Liver (tissue), 9 donors: ENCODE data around the gene LRRN3. TPM values are rescaled to one million over a fixed set of nuclear protein-coding genes. Genes with fewer than 3 reads are reported as not detected.

Experiments
- DNase-seq: peaks from one replicate; pipeline ENCODE4 v3.0.0-alpha.2; 2017; ENCODE audit warnings: low spot score
- H3K27ac ChIP-seq, 2 donors: one replicate each; pipeline ENCODE4 v1.7.0; 2013; ENCODE audit warnings: inconsistent platforms in 2 of 2, low read length in 2 of 2, control low read depth in 1 of 2, low read depth in 1 of 2, mild to moderate bottlenecking in 1 of 2
- H3K27me3 ChIP-seq, 4 donors: one replicate each; pipeline versions ENCODE4 v1.6.1 to v1.7.0; 2013; ENCODE audit warnings: low read length in 3 of 4, inconsistent platforms in 1 of 4, mild to moderate bottlenecking in 1 of 4, moderate library complexity in 1 of 4; ENCODE audit not compliant: control insufficient read depth in 4 of 4, insufficient read depth in 4 of 4
- H3K36me3 ChIP-seq, 4 donors: one replicate each; pipeline versions ENCODE4 v1.6.1 to v1.7.0; 2013; ENCODE audit warnings: low read length in 3 of 4, mild to moderate bottlenecking in 3 of 4, low read depth in 1 of 4, moderate library complexity in 1 of 4; ENCODE audit not compliant: control insufficient read depth in 4 of 4, insufficient read depth in 3 of 4
- H3K4me1 ChIP-seq, 4 donors: one replicate each; pipeline versions ENCODE4 v1.6.1 to v1.7.0; 2013; ENCODE audit warnings: low read length in 3 of 4, mild to moderate bottlenecking in 3 of 4, moderate library complexity in 1 of 4; ENCODE audit not compliant: control insufficient read depth in 4 of 4, insufficient read depth in 4 of 4
- H3K4me3 ChIP-seq, 3 donors: one replicate each; pipeline versions ENCODE4 v1.6.1 to v1.7.0; 2013; ENCODE audit warnings: low read length in 3 of 3, control low read depth in 1 of 3, low read depth in 1 of 3, mild to moderate bottlenecking in 1 of 3
- H3K9ac ChIP-seq, 2 donors: one replicate each; pipeline ENCODE4 v1.7.0; 2013; ENCODE audit warnings: low read length in 2 of 2, mild to moderate bottlenecking in 2 of 2, moderate library complexity in 2 of 2, control low read depth in 1 of 2, low read depth in 1 of 2
- H3K9me3 ChIP-seq, 4 donors: one replicate each; pipeline versions ENCODE4 v1.6.1 to v1.7.0; 2013; ENCODE audit warnings: low read length in 3 of 4; ENCODE audit not compliant: control insufficient read depth in 4 of 4
- EGR1 ChIP-seq, 2 donors: IDR thresholded peaks; 2 replicates each; pipeline ENCODE4 v1.6.1; 2016 to 2018; ENCODE audit warnings: antibody characterized with exemption in 2 of 2, low read depth in 2 of 2
- FOXA1 ChIP-seq: IDR thresholded peaks from 2 replicates; pipeline ENCODE4 v1.6.1; 2016; ENCODE audit warnings: antibody characterized with exemption
- FOXA2 ChIP-seq: IDR thresholded peaks from 2 replicates; pipeline ENCODE4 v1.6.1; 2016; ENCODE audit warnings: antibody characterized with exemption
- GABPA ChIP-seq, 2 donors: IDR thresholded peaks in 1 of 2; conservative IDR thresholded peaks in 1 of 2; 2 replicates each; pipeline ENCODE4 v1.6.1; 2016; ENCODE audit warnings: antibody characterized with exemption in 2 of 2, mild to moderate bottlenecking in 1 of 2, moderate library complexity in 1 of 2
- HNF4A ChIP-seq, 2 donors: conservative IDR thresholded peaks; 2 replicates each; pipeline ENCODE4 v1.6.1; 2016; ENCODE audit warnings: antibody characterized with exemption in 2 of 2, mild to moderate bottlenecking in 2 of 2
- HNF4G ChIP-seq: IDR thresholded peaks from 2 replicates; pipeline ENCODE4 v1.6.1; 2016; ENCODE audit warnings: antibody characterized with exemption
- JUND ChIP-seq, 2 donors: IDR thresholded peaks; 2 replicates each; pipeline ENCODE4 v1.6.1; 2016; ENCODE audit warnings: antibody characterized with exemption in 2 of 2
- MAX ChIP-seq: IDR thresholded peaks from 2 replicates; pipeline ENCODE4 v1.6.1; 2016; ENCODE audit warnings: antibody characterized with exemption
- NR2F2 ChIP-seq: IDR thresholded peaks from 2 replicates; pipeline ENCODE4 v1.6.1; 2016; ENCODE audit warnings: antibody characterized with exemption
- RAD21 ChIP-seq, 2 donors: IDR thresholded peaks; 2 replicates each; pipeline ENCODE4 v1.6.1; 2016; ENCODE audit warnings: antibody characterized with exemption in 2 of 2, mild to moderate bottlenecking in 2 of 2
- REST ChIP-seq: IDR thresholded peaks from 2 replicates; pipeline ENCODE4 v1.6.1; 2016; ENCODE audit warnings: antibody characterized with exemption, mild to moderate bottlenecking
- RXRA ChIP-seq, 2 donors: IDR thresholded peaks; 2 replicates each; pipeline ENCODE4 v1.6.1; 2017 to 2018; ENCODE audit warnings: antibody characterized with exemption in 2 of 2, mild to moderate bottlenecking in 1 of 2
- SP1 ChIP-seq: IDR thresholded peaks from 2 replicates; pipeline ENCODE4 v1.6.1; 2018; ENCODE audit warnings: antibody characterized with exemption, mild to moderate bottlenecking
- YY1 ChIP-seq: IDR thresholded peaks from 2 replicates; pipeline ENCODE4 v1.6.1; 2016; ENCODE audit warnings: antibody characterized with exemption, mild to moderate bottlenecking
- ZBTB33 ChIP-seq: IDR thresholded peaks from 2 replicates; pipeline ENCODE4 v1.6.1; 2016; ENCODE audit warnings: antibody characterized with exemption
- polyA plus RNA-seq, 2 donors: library from polyadenylated mRNA; stranded (reverse) in 1 of 2; unstranded in 1 of 2; fragments of 200-250 nt in 1 of 2; fragments of >200 nt in 1 of 2; fragmentation: Nextera tagmentation in 1 of 2; extraction: Ambion mirVana in 1 of 2; gene quantifications; one replicate each; pipeline versions ENCODE4 v1.2.1 to v1.2.3, GENCODE V29; 2013 to 2015
- total RNA-seq, 2 donors: library from RNA; depleted of rRNA; stranded (reverse); fragments of >200 nt; gene quantifications; one replicate each; pipeline ENCODE4 v1.2.3, GENCODE V29; 2014
- TF ChIP-seq, protein P1 (sequence below): IDR thresholded peaks from 2 replicates; pipeline ENCODE4 v1.6.1; 2016; ENCODE audit warnings: antibody characterized with exemption
- TF ChIP-seq, protein P2 (sequence below): fragments of 150-350 bp; IDR thresholded peaks from 2 replicates; pipeline ENCODE4 v1.5.1; 2017; ENCODE audit warnings: improper control_type of control experiment, low read depth, low read length; ENCODE audit not compliant: missing input control
- donor health status: healthy.
- donor health status: healthy.
- donor health status: healthy.
- donor health status: healthy.
- donor health status: healthy.

Gene LRRN3
- total and polyA plus RNA-seq, 4 donors = 0.18 to 1.1 (median 0.32) TPM

DNA sequence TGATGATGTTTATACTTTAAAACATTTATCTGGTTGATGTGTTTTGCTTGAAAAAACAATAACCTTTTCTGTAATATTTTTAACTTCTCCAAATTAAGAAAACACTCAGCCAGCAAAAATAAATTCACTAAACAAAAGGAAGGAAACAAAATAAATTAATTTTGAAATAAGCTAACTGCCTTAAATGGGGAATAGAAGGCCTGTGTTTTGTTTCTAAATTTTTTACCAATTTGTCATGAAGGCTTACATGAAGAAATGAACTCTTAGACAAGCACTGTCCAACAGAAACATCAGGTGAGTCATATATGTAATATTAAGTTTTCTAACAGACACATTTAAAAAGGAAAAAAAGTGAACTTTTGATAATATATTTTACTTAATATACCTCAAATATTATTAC is 68.5 kb downstream of the LRRN3 start:
- Histone ChIP-seq H3K36me3 (no peaks in the 10 kb centered on the region), H3K27ac (no peak overlapping the region), H3K4me1 (no peaks in the 10 kb centered on the region), H3K9me3 (no peaks in the 10 kb centered on the region), H3K9ac (no peak overlapping the region), H3K27me3 (no peaks in the 10 kb centered on the region), H3K4me3 (no peak overlapping the region)
- no peak for DNase-seq
- TF ChIP-seq EGR1 (IDR thresholded peaks at IDR 0.05; ENCODE audit: low read depth in 2 of 2) (no peak), SP1 (no peak), HNF4A (conservative IDR thresholded peaks at IDR 0.05) (no peak), ZBTB33 (no peak), GABPA (IDR thresholded peaks at IDR 0.05 in 1 of 2, conservative IDR thresholded peaks at IDR 0.05 in 1 of 2) (no peak), MAX (no peak), RXRA (IDR thresholded peaks at IDR 0.05) (no peak), FOXA1 (no peak), NR2F2 (no peak), RAD21 (IDR thresholded peaks at IDR 0.05) (no peak), JUND (IDR thresholded peaks at IDR 0.05) (no peak), FOXA2 (no peak), HNF4G (no peak), REST (no peak)
- TF ChIP-seq, protein P1, sequence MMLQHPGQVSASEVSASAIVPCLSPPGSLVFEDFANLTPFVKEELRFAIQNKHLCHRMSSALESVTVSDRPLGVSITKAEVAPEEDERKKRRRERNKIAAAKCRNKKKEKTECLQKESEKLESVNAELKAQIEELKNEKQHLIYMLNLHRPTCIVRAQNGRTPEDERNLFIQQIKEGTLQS = no peak
- TF ChIP-seq, protein P2, sequence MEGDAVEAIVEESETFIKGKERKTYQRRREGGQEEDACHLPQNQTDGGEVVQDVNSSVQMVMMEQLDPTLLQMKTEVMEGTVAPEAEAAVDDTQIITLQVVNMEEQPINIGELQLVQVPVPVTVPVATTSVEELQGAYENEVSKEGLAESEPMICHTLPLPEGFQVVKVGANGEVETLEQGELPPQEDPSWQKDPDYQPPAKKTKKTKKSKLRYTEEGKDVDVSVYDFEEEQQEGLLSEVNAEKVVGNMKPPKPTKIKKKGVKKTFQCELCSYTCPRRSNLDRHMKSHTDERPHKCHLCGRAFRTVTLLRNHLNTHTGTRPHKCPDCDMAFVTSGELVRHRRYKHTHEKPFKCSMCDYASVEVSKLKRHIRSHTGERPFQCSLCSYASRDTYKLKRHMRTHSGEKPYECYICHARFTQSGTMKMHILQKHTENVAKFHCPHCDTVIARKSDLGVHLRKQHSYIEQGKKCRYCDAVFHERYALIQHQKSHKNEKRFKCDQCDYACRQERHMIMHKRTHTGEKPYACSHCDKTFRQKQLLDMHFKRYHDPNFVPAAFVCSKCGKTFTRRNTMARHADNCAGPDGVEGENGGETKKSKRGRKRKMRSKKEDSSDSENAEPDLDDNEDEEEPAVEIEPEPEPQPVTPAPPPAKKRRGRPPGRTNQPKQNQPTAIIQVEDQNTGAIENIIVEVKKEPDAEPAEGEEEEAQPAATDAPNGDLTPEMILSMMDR = no peak

- DNase-seq = no peak
- H3K4me3 ChIP-seq = no peak overlapping the region
- TF ChIP-seq MAX (no peak), GABPA (IDR thresholded peaks at IDR 0.05 in 1 of 2, conservative IDR thresholded peaks at IDR 0.05 in 1 of 2) (no peak), YY1 (no peak), SP1 (no peak), HNF4G (no peak)
Observed at GRCh38 chr7:111160297-111160696, 69.4 kb downstream of the LRRN3 start.

More at GRCh38 chr7:111160297-111160696, 69.4 kb downstream of the LRRN3 start:
- Histone ChIP-seq H3K27me3 (no peaks in the 10 kb centered on the region), H3K4me1 (no peaks in the 10 kb centered on the region), H3K36me3 (no peaks in the 10 kb centered on the region), H3K27ac (no peak overlapping the region), H3K9me3 (no peaks in the 10 kb centered on the region), H3K9ac (no peak overlapping the region)
